Neural crest cell (in vitro differentiated cells): ENCODE measurements around the gene MTMR3. TPM values are rescaled to one million over a fixed set of nuclear protein-coding genes. Genes with fewer than 3 reads are reported as not detected.

ENCODE experiments used
- DNase-seq: peaks from one replicate; pipeline ENCODE4 v3.0.0; 2021; ENCODE audit warnings: low read depth, mixed read lengths, low spot score
- H3K27ac Mint-ChIP-seq: one replicate; pipeline ENCODE4 v1.8.0; 2021; ENCODE audit warnings: mild to moderate bottlenecking, mixed read lengths; ENCODE audit not compliant: unreplicated experiment
- H3K27me3 Mint-ChIP-seq: 2 replicates; pipeline ENCODE4 v1.8.0; 2021; ENCODE audit warnings: low read depth, mild to moderate bottlenecking, mixed read lengths
- H3K36me3 Mint-ChIP-seq: 2 replicates; pipeline ENCODE4 v1.8.0; 2021; ENCODE audit warnings: low read depth, mild to moderate bottlenecking, mixed read lengths
- H3K4me1 Mint-ChIP-seq: 2 replicates; pipeline ENCODE4 v1.8.0; 2021; ENCODE audit warnings: mixed read lengths
- H3K4me3 Mint-ChIP-seq: one replicate; pipeline ENCODE4 v1.8.0; 2021; ENCODE audit warnings: mild to moderate bottlenecking, mixed read lengths
- H3K9me3 Mint-ChIP-seq: 2 replicates; pipeline ENCODE4 v1.8.0; 2021; ENCODE audit warnings: mixed read lengths
- CTCF ChIP-seq: fragments of 200-600 bp; sonication (generic); conservative IDR thresholded peaks from 2 replicates; pipeline ENCODE4 v1.5.0; 2021; ENCODE audit warnings: antibody characterized with exemption, mild to moderate bottlenecking
- total RNA-seq: library from RNA; stranded (reverse); gene quantifications from 2 replicates; pipeline ENCODE4 v1.2.1, GENCODE V29; 2021

MTMR3 gene
- total RNA-seq, 1 donor from 2014 or later: 35.3 TPM

DNA sequence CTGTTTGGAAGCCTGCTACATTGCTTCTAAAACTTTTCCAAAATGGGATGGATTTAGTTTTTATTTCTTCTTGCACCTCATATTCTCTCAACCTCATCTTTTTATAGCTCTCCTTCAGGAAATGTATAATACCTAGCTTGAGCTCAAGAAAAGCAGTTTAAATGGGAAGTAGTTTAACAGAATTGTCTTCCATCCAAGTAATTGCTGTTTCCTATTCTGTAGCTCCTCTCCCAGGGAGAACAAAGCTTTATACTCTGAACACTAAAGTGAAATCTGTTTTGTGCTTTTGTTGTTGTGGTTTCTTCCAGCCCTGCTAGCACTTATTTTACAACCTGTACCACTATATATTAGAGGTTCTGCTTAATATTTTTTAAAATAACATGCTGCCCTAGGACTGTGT lies 114.1 kb downstream of the MTMR3 start:
- H3K4me1 Mint-ChIP-seq: peaks cover 7% of the 10 kb centered on the region

DNA sequence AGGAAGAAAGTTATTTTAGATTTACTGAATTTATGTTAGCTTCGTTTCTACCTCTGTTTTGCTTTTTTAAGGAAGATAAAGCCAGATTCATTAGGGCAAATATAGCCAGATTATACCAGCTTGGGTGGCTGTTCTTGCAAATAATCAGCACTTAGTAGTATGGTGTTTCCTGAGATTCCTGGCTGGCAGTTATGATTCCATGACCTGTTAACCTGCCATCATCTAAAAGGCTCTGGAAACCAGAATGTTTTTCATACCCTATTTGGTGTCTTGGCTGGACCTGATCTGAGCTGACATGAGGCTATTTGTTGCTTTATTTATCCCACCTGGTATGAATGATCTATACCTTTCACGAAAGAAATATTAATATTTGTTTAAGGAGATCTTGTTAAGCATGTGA lies 114.5 kb downstream of the MTMR3 start:
- H3K27me3 Mint-ChIP-seq: no peaks in the 10 kb centered on the region
- no peak overlapping the region for H3K27ac Mint-ChIP-seq
- no peak for DNase-seq
- peaks cover 7% of the 10 kb centered on the region for H3K4me1 Mint-ChIP-seq
- no peaks in the 10 kb centered on the region for H3K9me3 Mint-ChIP-seq
- no peak overlapping the region for H3K4me3 Mint-ChIP-seq
- H3K36me3 Mint-ChIP-seq: no peaks in the 10 kb centered on the region
- TF ChIP-seq CTCF: no peak

More for the DNA sequence above, 114.1 kb downstream of the MTMR3 start:
- no peak overlapping the region for H3K27ac Mint-ChIP-seq
- no peaks in the 10 kb centered on the region for H3K9me3 Mint-ChIP-seq
- no peaks in the 10 kb centered on the region for H3K27me3 Mint-ChIP-seq
- no peaks in the 10 kb centered on the region for H3K36me3 Mint-ChIP-seq
- H3K4me3 Mint-ChIP-seq: no peak overlapping the region
- no peak for DNase-seq
- no peak for TF ChIP-seq CTCF

DNA sequence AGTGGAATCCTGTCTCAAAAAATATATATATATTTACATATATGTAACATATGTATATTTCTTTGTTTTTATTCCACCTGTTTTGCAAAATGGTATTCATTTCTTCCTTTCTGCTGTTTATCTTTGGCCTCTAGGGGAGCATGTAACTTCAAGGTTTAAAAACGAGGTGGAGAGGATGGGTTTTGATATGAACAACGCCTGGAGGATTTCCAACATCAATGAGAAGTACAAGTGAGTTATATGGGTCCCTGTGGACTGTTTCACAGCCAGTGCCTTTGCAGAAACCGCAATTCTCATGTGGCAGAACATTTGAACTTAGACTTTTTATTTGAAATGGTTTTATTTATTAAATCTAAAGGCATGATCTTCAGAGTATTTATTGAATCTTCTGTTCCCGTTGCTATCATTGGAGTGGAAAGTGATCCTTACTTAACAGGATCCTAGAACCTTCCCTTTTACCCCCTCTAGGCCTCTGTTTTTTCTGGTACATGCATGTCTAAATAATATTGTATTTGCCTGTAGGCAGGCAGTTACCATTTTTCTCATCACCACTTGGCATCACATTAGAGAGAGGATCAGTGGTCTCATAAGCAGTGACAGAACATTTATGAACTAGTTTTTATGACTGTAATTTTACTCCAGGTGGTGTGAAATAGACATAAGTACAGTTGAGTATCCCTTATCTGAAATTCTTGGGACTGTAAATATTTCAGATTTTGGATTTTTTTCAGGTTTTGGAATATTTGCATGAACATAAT lies 115.8 kb downstream of the MTMR3 start:
- H3K27ac Mint-ChIP-seq: no peak overlapping the region
- no peaks in the 10 kb centered on the region for H3K27me3 Mint-ChIP-seq
- no peaks in the 10 kb centered on the region for H3K36me3 Mint-ChIP-seq
- no peak overlapping the region for H3K4me3 Mint-ChIP-seq
- H3K4me1 Mint-ChIP-seq: peaks cover 4% of the 10 kb centered on the region
- no peaks in the 10 kb centered on the region for H3K9me3 Mint-ChIP-seq
- TF ChIP-seq CTCF: peak; percentile 22
- DNase-seq: no peak

- Mint-ChIP-seq H3K4me1 (peaks cover 8% of the 10 kb centered on the region), H3K27me3 (no peaks in the 10 kb centered on the region), H3K4me3 (no peak overlapping the region), H3K36me3 (no peaks in the 10 kb centered on the region), H3K27ac (no peak overlapping the region), H3K9me3 (no peaks in the 10 kb centered on the region)
- DNase-seq: no peak
- TF ChIP-seq CTCF: no peak
Observed at GRCh38 chr22:30000566-30000965, 117.6 kb downstream of the MTMR3 start.

DNA sequence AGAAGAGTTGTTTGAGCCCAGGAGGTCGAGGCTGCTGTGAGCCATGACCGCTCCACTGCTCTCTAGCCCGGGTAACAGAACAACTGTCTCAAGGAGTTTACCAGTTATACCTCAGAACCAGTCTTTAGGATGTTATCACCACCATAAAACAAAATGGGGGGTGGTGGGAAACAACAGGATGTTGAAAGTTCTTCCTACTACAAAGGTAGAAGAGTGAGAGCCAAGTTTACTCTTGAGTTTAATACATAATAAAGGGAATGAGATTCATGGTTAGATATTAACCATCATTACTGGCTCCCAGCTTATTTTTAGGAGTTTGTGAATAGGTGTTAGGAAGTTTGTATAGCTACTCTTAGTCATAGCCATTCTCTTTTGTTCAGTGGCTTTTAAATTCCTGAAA lies 118.5 kb downstream of the MTMR3 start:
- Mint-ChIP-seq H3K9me3 (no peaks in the 10 kb centered on the region), H3K4me1 (peaks cover 8% of the 10 kb centered on the region), H3K4me3 (no peak overlapping the region), H3K36me3 (no peaks in the 10 kb centered on the region), H3K27me3 (no peaks in the 10 kb centered on the region), H3K27ac (no peak overlapping the region)
- TF ChIP-seq CTCF: no peak
- no peak for DNase-seq
